H1 (cell line): ENCODE results near the gene MCM8. TPM values are rescaled to one million over a fixed set of nuclear protein-coding genes. Genes with fewer than 3 reads are reported as not detected.

ENCODE experiments used
- CTCF ChIA-PET: fragments of 300-600 bp; sonication (Branson Sonifier 250); formaldehyde crosslinking; loops from one replicate; lab custom pipeline; 2021; ENCODE audit not compliant: partially characterized antibody; lab: Charles Lee
- POLR2A ChIA-PET: fragments of 300-600 bp; sonication (Branson Sonifier 250); formaldehyde crosslinking; loops from one replicate; lab custom pipeline; 2021; ENCODE audit warnings: inconsistent platforms; ENCODE audit not compliant: partially characterized antibody; lab: Charles Lee
- DNase-seq, 2 experiments: peaks; one replicate each; pipeline versions ENCODE4 v3.0.0 to v3.0.0-alpha.2; 2010 to 2022; ENCODE audit warnings: low spot score in 2 of 2, low read depth in 1 of 2, mixed read lengths in 1 of 2
- FAIRE-seq: peaks from 2 replicates; lab custom pipeline; 2011; peaks lifted over from hg19 to GRCh38; lab: Jason Lieb, UNC
- H2AFZ ChIP-seq: 2 replicates; pipeline ENCODE4 v1.8.1; 2012; ENCODE audit warnings: low read length, inconsistent platforms
- H2AK5ac ChIP-seq: 2 replicates; pipeline ENCODE4 v1.6.1; 2013; ENCODE audit warnings: low read depth, low read length
- H2BK120ac ChIP-seq: replicated peaks from 2 replicates; pipeline ENCODE3; 2013; ENCODE audit warnings: low read depth, low read length, inconsistent platforms
- H2BK12ac ChIP-seq: 2 replicates; pipeline ENCODE4 v1.6.1; 2013; ENCODE audit warnings: low read depth, low read length
- H2BK15ac ChIP-seq: 2 replicates; pipeline ENCODE4 v1.6.1; 2013; ENCODE audit warnings: low read length
- H2BK20ac ChIP-seq: 2 replicates; pipeline ENCODE4 v1.6.1; 2013; ENCODE audit warnings: low read length
- H2BK5ac ChIP-seq: 2 replicates; pipeline ENCODE4 v1.6.1; 2013; ENCODE audit warnings: low read depth, low read length
- H3K14ac ChIP-seq: 2 replicates; pipeline ENCODE4 v1.6.1; 2013; ENCODE audit warnings: inconsistent platforms; ENCODE audit not compliant: insufficient read length
- H3K18ac ChIP-seq: 2 replicates; pipeline ENCODE4 v1.6.1; 2013; ENCODE audit warnings: low read length; ENCODE audit errors: extremely low read depth
- H3K23ac ChIP-seq: 2 replicates; pipeline ENCODE4 v1.6.1; 2013; ENCODE audit warnings: inconsistent platforms; ENCODE audit not compliant: insufficient read length
- H3K23me2 ChIP-seq: 2 replicates; pipeline ENCODE4 v1.6.1; 2013; ENCODE audit warnings: low read depth, low read length
- H3K27ac ChIP-seq: 2 replicates; pipeline ENCODE4 v1.6.1; 2011; ENCODE audit warnings: low read depth, low read length, inconsistent platforms
- H3K27me3 ChIP-seq, 4 experiments: replicated peaks in 1 of 4; 1 replicate in 1 of 4; 2 replicates in 3 of 4; pipeline versions ENCODE4 v1.6.1 to v1.8.1; 2011 to 2013; ENCODE audit warnings: low read length in 3 of 4, mild to moderate bottlenecking in 3 of 4, inconsistent platforms in 2 of 4, mixed read lengths in 2 of 4, moderate library complexity in 1 of 4; ENCODE audit not compliant: control insufficient read depth in 3 of 4, insufficient read depth in 3 of 4; ENCODE audit errors: extremely low read depth in 1 of 4
- H3K36me3 ChIP-seq, 4 experiments: 2 replicates each; pipeline versions ENCODE4 v1.6.1 to v1.8.1; 2011 to 2013; ENCODE audit warnings: mild to moderate bottlenecking in 4 of 4, low read length in 3 of 4, moderate library complexity in 2 of 4, control low read depth in 1 of 4, inconsistent platforms in 1 of 4; ENCODE audit not compliant: insufficient read depth in 4 of 4, control insufficient read depth in 2 of 4
- H3K4ac ChIP-seq: replicated peaks from 2 replicates; pipeline ENCODE3; 2013; ENCODE audit warnings: low read length, low read depth, mixed read lengths, inconsistent platforms; ENCODE audit not compliant: insufficient read length
- H3K4me1 ChIP-seq, 4 experiments: replicated peaks in 1 of 4; 1 replicate in 1 of 4; 2 replicates in 3 of 4; pipeline versions ENCODE4 v1.6.1 to v1.8.1; 2011 to 2013; ENCODE audit warnings: low read length in 3 of 4, inconsistent platforms in 2 of 4, mixed read lengths in 1 of 4; ENCODE audit not compliant: insufficient read depth in 4 of 4, control insufficient read depth in 3 of 4
- H3K4me2 ChIP-seq, 2 experiments: 2 replicates each; pipeline versions ENCODE4 v1.6.1 to v1.8.1; 2011 to 2013; ENCODE audit warnings: low read depth in 2 of 2, low read length in 2 of 2, control low read depth in 1 of 2, inconsistent platforms in 1 of 2, mild to moderate bottlenecking in 1 of 2; ENCODE audit not compliant: insufficient read depth in 1 of 2
- H3K4me3 ChIP-seq, 4 experiments: fragments of 200-600, 300-600 bp in 1 of 4; sonication (generic), shearing (Covaris generic), sonication (Bioruptor Twin) in 1 of 4; 2 replicates each; pipeline versions ENCODE4 v1.5.1 to v1.8.1; 2011 to 2016; ENCODE audit warnings: low read length in 4 of 4, low read depth in 3 of 4, control low read depth in 2 of 4, inconsistent platforms in 2 of 4, mild to moderate bottlenecking in 2 of 4, mixed read lengths in 1 of 4, moderate library complexity in 1 of 4; ENCODE audit not compliant: insufficient read depth in 2 of 4; ENCODE audit errors: extremely low read depth in 1 of 4
- H3K56ac ChIP-seq: replicated peaks from 2 replicates; pipeline ENCODE3; 2013; ENCODE audit warnings: low read depth, mild to moderate bottlenecking, mixed read lengths, low read length, inconsistent platforms; ENCODE audit not compliant: insufficient read length
- H3K79me1 ChIP-seq: 2 replicates; pipeline ENCODE4 v1.6.1; 2013; ENCODE audit warnings: low read depth, low read length, control low read depth
- H3K79me2 ChIP-seq, 2 experiments: 2 replicates each; pipeline versions ENCODE4 v1.6.1 to v1.8.1; 2012 to 2013; ENCODE audit warnings: low read length in 2 of 2, mild to moderate bottlenecking in 2 of 2, inconsistent platforms in 1 of 2; ENCODE audit not compliant: insufficient read depth in 2 of 2, control insufficient read depth in 1 of 2
- H3K9ac ChIP-seq, 4 experiments: replicated peaks in 1 of 4; 1 replicate in 1 of 4; 2 replicates in 3 of 4; pipeline versions ENCODE4 v1.6.1 to v1.8.1; 2011 to 2013; ENCODE audit warnings: low read depth in 3 of 4, low read length in 3 of 4, control low read depth in 2 of 4, mild to moderate bottlenecking in 2 of 4, moderate library complexity in 2 of 4, inconsistent platforms in 1 of 4; ENCODE audit errors: extremely low read depth in 1 of 4
- H3K9me3 ChIP-seq, 2 experiments: 2 replicates each; pipeline versions ENCODE4 v1.6.1 to v1.8.1; 2012 to 2013; ENCODE audit warnings: mild to moderate bottlenecking in 2 of 2, moderate library complexity in 2 of 2, control low read depth in 1 of 2, inconsistent platforms in 1 of 2, low read depth in 1 of 2, low read length in 1 of 2, mixed read lengths in 1 of 2; ENCODE audit not compliant: insufficient read depth in 2 of 2
- H4K20me1 ChIP-seq, 2 experiments: replicated peaks in 1 of 2; 2 replicates each; pipeline versions ENCODE3 to v1.8.1; 2011 to 2013; ENCODE audit warnings: inconsistent platforms in 2 of 2, low read length in 2 of 2, mild to moderate bottlenecking in 1 of 2; ENCODE audit not compliant: insufficient read depth in 2 of 2, control insufficient read depth in 1 of 2
- H4K5ac ChIP-seq: 2 replicates; pipeline ENCODE4 v1.6.1; 2013; ENCODE audit warnings: low read length, low read depth, mixed read lengths, inconsistent platforms; ENCODE audit not compliant: insufficient read length
- H4K8ac ChIP-seq: 2 replicates; pipeline ENCODE4 v1.8.0; 2013; ENCODE audit warnings: mild to moderate bottlenecking, moderate library complexity, low read length, inconsistent platforms; ENCODE audit not compliant: insufficient read depth; ENCODE audit errors: extremely low read depth
- H4K91ac ChIP-seq: replicated peaks from 2 replicates; pipeline ENCODE3; 2013; ENCODE audit warnings: low read length, mixed read lengths, inconsistent platforms; ENCODE audit not compliant: insufficient read length
- ASH2L ChIP-seq: fragments of 200-600, 300-600 bp; sonication (generic); IDR thresholded peaks from one replicate; pipeline ENCODE4 v1.7.1; 2017; ENCODE audit warnings: low read length
- ATF2 ChIP-seq: IDR thresholded peaks from 2 replicates; pipeline ENCODE4 v1.6.1; 2012; ENCODE audit warnings: low read length, inconsistent platforms
- ATF3 ChIP-seq: IDR thresholded peaks from 2 replicates; pipeline ENCODE4 v1.6.1; 2011; ENCODE audit warnings: low read depth, mild to moderate bottlenecking, low read length; ENCODE audit not compliant: insufficient read depth
- GABPA ChIP-seq: IDR thresholded peaks from 2 replicates; pipeline ENCODE4 v1.6.1; 2011; ENCODE audit warnings: mild to moderate bottlenecking, low read length, moderate library complexity, borderline replicate concordance; ENCODE audit not compliant: insufficient read depth
- RAD21 ChIP-seq, 2 experiments: IDR thresholded peaks in 1 of 2; conservative IDR thresholded peaks in 1 of 2; 2 replicates each; pipeline ENCODE4 v1.6.1; 2011; ENCODE audit warnings: low read depth in 2 of 2, low read length in 2 of 2, improper control_type of control experiment in 1 of 2, inconsistent platforms in 1 of 2, mild to moderate bottlenecking in 1 of 2, moderate library complexity in 1 of 2
- RBBP5 ChIP-seq: IDR thresholded peaks from 2 replicates; pipeline ENCODE4 v1.7.1; 2012; ENCODE audit warnings: low read depth, mild to moderate bottlenecking, inconsistent platforms, low read length, moderate library complexity, borderline replicate concordance
- SIRT6 ChIP-seq: IDR thresholded peaks from one replicate; pipeline ENCODE4 v1.7.1; 2012; ENCODE audit warnings: low read length, inconsistent platforms
- SP1 ChIP-seq: IDR thresholded peaks from 2 replicates; pipeline ENCODE4 v1.6.1; 2011; ENCODE audit warnings: low read depth, low read length
- TBP ChIP-seq: IDR thresholded peaks from 2 replicates; pipeline ENCODE4 v1.6.1; 2011; ENCODE audit warnings: low read depth, low read length, improper control_type of control experiment
- TEAD4 ChIP-seq: IDR thresholded peaks from 2 replicates; pipeline ENCODE4 v1.6.1; 2012; ENCODE audit warnings: low read depth, low read length, inconsistent platforms, mixed read lengths
- WGBS, 2 experiments: shearing (Covaris generic) in 1 of 2; methylation state at CpG; one replicate each; pipeline versions ENCODE4 v1.1.6 to v1.1.7; 2013 to 2015; ENCODE audit warnings: low lambda C conversion rate in 2 of 2, mixed read lengths in 2 of 2, inconsistent platforms in 1 of 2, low coverage in 1 of 2, missing lambda C conversion rate in 1 of 2; ENCODE audit not compliant: insufficient replicate concordance in 2 of 2, insufficient coverage in 1 of 2, insufficient read length in 1 of 2; ENCODE audit errors: extremely low coverage in 1 of 2, missing lambda C conversion rate in 1 of 2; 5-methylcytosine and 5-hydroxymethylcytosine counted together
- polyA plus RNA-seq, 7 experiments: library from polyadenylated mRNA; depleted of rRNA in 3 of 7; stranded (reverse) in 5 of 7; unstranded in 2 of 7; fragments of >200 nt in 5 of 7; fragments of 200-250 nt in 2 of 7; gene quantifications; 1 replicate in 5 of 7; 2 replicates in 1 of 7; 4 replicates in 1 of 7; pipeline versions ENCODE4 v1.2.1 to v1.2.3, GENCODE V29; 2011 to 2013; ENCODE audit warnings: missing spikeins in 2 of 7, mixed read lengths in 2 of 7
- total RNA-seq: library from RNA; stranded (reverse); fragmentation: NEBNext Ultra II Directional; extraction: Animal tissue kit (Norgen Biotek cat#: 25700); gene quantifications from 2 replicates; pipeline ENCODE4 v1.2.1, GENCODE V29; 2021

The MCM8 gene
- total and polyA plus RNA-seq, 2 of the 8 experiments (the other 6 are each of a cell fraction or from before 2014, with no cell fraction given): 7.1 to 31.9 TPM

- Histone ChIP-seq H2BK120ac (no peak overlapping the region), H2BK12ac (no peak overlapping the region), H4K8ac (no peak overlapping the region), H3K14ac (no peak overlapping the region), H3K79me1 (no peaks in the 10 kb centered on the region), H3K9ac (no peak overlapping the region), H3K36me3 (no peaks in the 10 kb centered on the region), H3K4me1 (no peaks in the 10 kb centered on the region), H2AFZ (no peak overlapping the region), H3K4ac (no peak overlapping the region), H3K79me2 (no peaks in the 10 kb centered on the region), H3K27ac (no peak overlapping the region), H4K20me1 (no peaks in the 10 kb centered on the region), H3K9me3 (no peaks in the 10 kb centered on the region), H3K27me3 (no peaks in the 10 kb centered on the region; a peak in 1 of 7 replicates), H3K23me2 (peaks cover 5% of the 10 kb centered on the region; the same call in 1 of the 2 replicates), H3K4me3 (no peak overlapping the region), H4K91ac (no peak overlapping the region), H2BK15ac (no peak overlapping the region), H3K23ac (no peak overlapping the region), H2BK5ac (no peak overlapping the region), H3K56ac (no peak overlapping the region), H2AK5ac (no peak overlapping the region), H2BK20ac (no peak overlapping the region), H4K5ac (no peak overlapping the region), H3K18ac (no peak overlapping the region), H3K4me2 (no peak overlapping the region)
- POLR2A ChIA-PET: interaction anchor here (0.7 kb wide), 1 partner anchor 78 kb away, joined by 3 read pairs; no protein-coding TSS in a partner anchor
- FAIRE-seq: no peak
- whole genome bisulfite sequencing, 2 experiments: 87% methylated on average over 2 of the region's 2 CpGs; no CpG with 5 or more reads in 1 of the 2 experiments
- DNase-seq: no peak
- CTCF ChIA-PET: interaction anchor here (1.0 to 1.1 kb wide), 2 partner anchors 8 to 41 kb away, joined by 3 to 4 read pairs; no protein-coding TSS in a partner anchor
- TF ChIP-seq ATF3: no peak
- no peak for TF ChIP-seq GABPA
- TF ChIP-seq SIRT6: no peak
- no peak for TF ChIP-seq RBBP5
- no peak for TF ChIP-seq SP1
- no peak for TF ChIP-seq RAD21 (IDR thresholded peaks at IDR 0.05 in 1 of 2, conservative IDR thresholded peaks at IDR 0.05 in 1 of 2; ENCODE audit: low read depth in 2 of 2, low read length in 2 of 2)
- TF ChIP-seq ASH2L: no peak
- no peak for TF ChIP-seq ATF2
- no peak for TF ChIP-seq TBP
- TF ChIP-seq TEAD4: no peak
Measured at GRCh38 chr20:5908981-5909380, 41.5 kb upstream of the MCM8 start.
